Nephron (organoid): Measurements from ENCODE around the gene SSBP4.

Experiments used
- H3K27ac Mint-ChIP-seq, 3 experiments: 2 replicates each; pipeline ENCODE4 v1.8.0; 2020; ENCODE audit warnings: mixed read lengths in 3 of 3, mild to moderate bottlenecking in 2 of 3, moderate library complexity in 1 of 3
- H3K27me3 Mint-ChIP-seq: 2 replicates; pipeline ENCODE4 v1.8.0; 2021; ENCODE audit warnings: low read depth, mild to moderate bottlenecking, moderate library complexity, mixed read lengths
- H3K36me3 Mint-ChIP-seq: 2 replicates; pipeline ENCODE4 v1.8.0; 2020; ENCODE audit warnings: low read depth, mixed read lengths
- H3K4me1 Mint-ChIP-seq: 2 replicates; pipeline ENCODE4 v1.8.0; 2020; ENCODE audit warnings: mixed read lengths
- H3K4me3 Mint-ChIP-seq, 3 experiments: 2 replicates each; pipeline ENCODE4 v1.8.0; 2020; ENCODE audit warnings: mild to moderate bottlenecking in 3 of 3, mixed read lengths in 3 of 3, moderate library complexity in 2 of 3
- H3K9me3 Mint-ChIP-seq: 2 replicates; pipeline ENCODE4 v1.8.0; 2020; ENCODE audit warnings: mixed read lengths
- CTCF ChIP-seq, 3 experiments: fragments of 200-600 bp; sonication (generic); IDR thresholded peaks; one replicate each; pipeline ENCODE4 v1.5.0; 2021; ENCODE audit warnings: antibody characterized with exemption in 3 of 3; ENCODE audit not compliant: unreplicated experiment in 3 of 3

SSBP4 gene

DNA sequence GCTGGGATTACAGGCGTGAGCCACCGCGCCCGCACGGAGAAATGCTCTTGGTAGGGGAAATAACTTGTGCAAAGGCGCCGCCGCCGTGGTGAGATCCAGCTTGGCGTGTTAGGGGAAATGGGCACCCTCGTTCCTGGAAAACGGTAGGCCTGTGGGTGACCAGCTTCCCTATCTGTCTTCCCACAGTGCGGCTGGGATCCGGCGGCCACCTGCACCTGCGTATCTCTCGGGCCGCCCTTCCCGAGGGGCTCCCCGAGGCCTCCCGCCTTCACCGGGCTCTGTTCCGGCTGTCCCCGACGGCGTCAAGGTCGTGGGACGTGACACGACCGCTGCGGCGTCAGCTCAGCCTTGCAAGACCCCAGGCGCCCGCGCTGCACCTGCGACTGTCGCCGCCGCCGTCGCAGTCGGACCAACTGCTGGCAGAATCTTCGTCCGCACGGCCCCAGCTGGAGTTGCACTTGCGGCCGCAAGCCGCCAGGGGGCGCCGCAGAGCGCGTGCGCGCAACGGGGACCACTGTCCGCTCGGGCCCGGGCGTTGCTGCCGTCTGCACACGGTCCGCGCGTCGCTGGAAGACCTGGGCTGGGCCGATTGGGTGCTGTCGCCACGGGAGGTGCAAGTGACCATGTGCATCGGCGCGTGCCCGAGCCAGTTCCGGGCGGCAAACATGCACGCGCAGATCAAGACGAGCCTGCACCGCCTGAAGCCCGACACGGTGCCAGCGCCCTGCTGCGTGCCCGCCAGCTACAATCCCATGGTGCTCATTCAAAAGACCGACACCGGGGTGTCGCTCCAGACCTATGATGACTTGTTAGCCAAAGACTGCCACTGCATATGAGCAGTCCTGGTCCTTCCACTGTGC lies 30.9 kb upstream of the SSBP4 start:
- H3K27me3 Mint-ChIP-seq, result peaks cover 24% of the 10 kb centered on the region
- peak overlapping the region in 2 of 3 experiments; percentile 51 to 62 for H3K4me3 Mint-ChIP-seq
- TF ChIP-seq CTCF (IDR thresholded peaks at IDR 0.05; ENCODE audit: unreplicated experiment in 3 of 3), result peak; percentile 100
- no peaks in the 10 kb centered on the region for H3K9me3 Mint-ChIP-seq
- no peaks in the 10 kb centered on the region for H3K36me3 Mint-ChIP-seq
- H3K4me1 Mint-ChIP-seq, result peaks cover 12% of the 10 kb centered on the region
- H3K27ac Mint-ChIP-seq, result no peak overlapping the region

DNA sequence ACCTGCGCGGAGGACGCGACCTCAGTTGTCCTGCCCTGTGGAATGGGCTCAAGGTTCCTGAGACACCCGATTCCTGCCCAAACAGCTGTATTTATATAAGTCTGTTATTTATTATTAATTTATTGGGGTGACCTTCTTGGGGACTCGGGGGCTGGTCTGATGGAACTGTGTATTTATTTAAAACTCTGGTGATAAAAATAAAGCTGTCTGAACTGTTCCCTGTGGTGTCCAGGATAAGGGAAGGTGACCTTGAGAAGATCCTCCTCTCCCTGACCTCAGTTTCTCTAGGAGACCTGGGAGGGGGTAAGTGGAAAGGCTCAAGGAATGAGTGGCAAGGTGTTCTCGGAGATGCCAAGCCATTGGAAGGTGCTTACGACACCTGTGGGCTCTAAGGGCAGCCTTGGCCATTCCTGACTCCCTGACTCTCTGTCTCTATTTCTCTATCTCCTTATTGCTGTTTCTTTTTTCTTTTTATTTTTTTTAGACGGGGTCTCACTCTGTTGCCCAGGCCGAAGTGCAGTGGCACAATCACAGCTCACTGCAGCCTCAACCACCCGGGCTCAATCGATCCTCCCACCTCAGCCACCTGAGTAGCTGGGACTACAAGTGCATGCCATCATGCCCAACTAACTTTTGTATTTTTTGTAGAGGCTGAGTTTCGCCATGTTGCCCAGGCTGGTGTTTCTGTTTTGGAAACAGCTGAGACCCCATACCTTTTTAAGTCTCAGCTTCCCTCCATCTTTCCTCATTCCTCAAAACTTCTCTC lies 30.1 kb upstream of the SSBP4 start:
- no peak for TF ChIP-seq CTCF (IDR thresholded peaks at IDR 0.05; ENCODE audit: unreplicated experiment in 3 of 3)
- Mint-ChIP-seq H3K4me3 (peak overlapping the region; percentile 21 to 34 (median 29)), H3K9me3 (no peaks in the 10 kb centered on the region), H3K36me3 (no peaks in the 10 kb centered on the region), H3K27ac (no peak overlapping the region), H3K27me3 (peaks cover 24% of the 10 kb centered on the region), H3K4me1 (peaks cover 12% of the 10 kb centered on the region)

GRCh38 chr19:18389726-18390064 lies 29.5 kb upstream of the SSBP4 start:
- no peaks in the 10 kb centered on the region for H3K9me3 Mint-ChIP-seq
- H3K27me3 Mint-ChIP-seq, result peaks cover 21% of the 10 kb centered on the region
- H3K4me3 Mint-ChIP-seq, result no peak overlapping the region
- peaks cover 9% of the 10 kb centered on the region for H3K4me1 Mint-ChIP-seq
- no peak for TF ChIP-seq CTCF (IDR thresholded peaks at IDR 0.05; ENCODE audit: unreplicated experiment in 3 of 3)
- H3K36me3 Mint-ChIP-seq, result no peaks in the 10 kb centered on the region
- H3K27ac Mint-ChIP-seq, result no peak overlapping the region

GRCh38 chr19:18390065-18390907 lies 28.9 kb upstream of the SSBP4 start:
- TF ChIP-seq CTCF (IDR thresholded peaks at IDR 0.05; ENCODE audit: unreplicated experiment in 3 of 3), result no peak
- Mint-ChIP-seq H3K27ac (no peak overlapping the region), H3K36me3 (no peaks in the 10 kb centered on the region), H3K9me3 (no peaks in the 10 kb centered on the region), H3K4me1 (peaks cover 7% of the 10 kb centered on the region), H3K27me3 (peaks cover 21% of the 10 kb centered on the region), H3K4me3 (no peak overlapping the region)

DNA sequence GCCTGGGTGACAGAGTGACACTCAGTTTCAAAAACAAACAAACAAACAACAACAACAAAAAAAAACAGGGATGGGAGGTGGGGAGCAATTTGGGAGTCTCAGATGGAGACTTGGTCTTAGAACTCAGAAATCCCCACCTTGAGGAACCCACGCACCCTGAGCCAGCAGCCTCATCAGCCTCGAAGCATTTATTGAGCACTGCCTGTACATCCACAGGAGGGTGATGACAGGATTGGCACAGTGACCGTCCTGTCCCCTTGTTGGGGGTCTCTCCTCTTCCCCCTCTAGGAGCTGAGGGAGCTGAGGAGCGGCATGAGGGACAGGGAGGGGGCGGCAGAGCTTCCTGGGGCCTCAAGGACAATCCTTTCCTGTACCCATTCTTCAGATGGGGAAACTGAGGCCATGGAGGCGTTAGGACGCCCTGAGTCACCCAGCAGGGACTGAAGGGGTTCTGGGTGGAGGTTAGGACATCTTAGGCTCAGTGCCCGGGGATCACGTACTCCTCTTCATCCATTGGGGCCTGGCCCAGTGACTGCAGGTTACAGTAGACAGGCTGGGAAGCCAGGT lies 27.6 kb upstream of the SSBP4 start:
- TF ChIP-seq CTCF (IDR thresholded peaks at IDR 0.05; ENCODE audit: unreplicated experiment in 3 of 3), result no peak
- no peaks in the 10 kb centered on the region for H3K4me1 Mint-ChIP-seq
- no peaks in the 10 kb centered on the region for H3K9me3 Mint-ChIP-seq

More for the DNA sequence above, 27.6 kb upstream of the SSBP4 start:
- Mint-ChIP-seq H3K27ac (no peak overlapping the region), H3K27me3 (peaks cover 17% of the 10 kb centered on the region), H3K36me3 (no peaks in the 10 kb centered on the region), H3K4me3 (no peak overlapping the region)
